ENCODE measurements around the gene PRDM5. TPM values are rescaled to one million over a fixed set of nuclear protein-coding genes. Genes with fewer than 3 reads are reported as not detected.

Gene PRDM5
- polyA plus RNA-seq, 1 donor from 2014 or later = 1.6 TPM

- H3K9ac ChIP-seq (ENCODE audit: low read length) = no peak overlapping the region
- no peaks in the 10 kb centered on the region for H4K20me1 ChIP-seq (ENCODE audit: insufficient read depth)
- H3K36me3 ChIP-seq (ENCODE audit: insufficient read depth, low read length) = no peaks in the 10 kb centered on the region
- no peak overlapping the region for H3K4me2 ChIP-seq (ENCODE audit: low read length)
- H3F3A ChIP-seq (ENCODE audit: insufficient read depth, low read length, poor library complexity, severe bottlenecking) = no peaks in the 10 kb centered on the region
- no peak for TF ChIP-seq EP300 (conservative IDR thresholded peaks at IDR 0.05; ENCODE audit: poor library complexity, severe bottlenecking)
- no peak for TF ChIP-seq POLR2AphosphoS5 (IDR thresholded peaks at IDR 0.05)
- TF ChIP-seq TAF1 (IDR thresholded peaks at IDR 0.05; ENCODE audit: low read depth) = no peak
- no peak for TF ChIP-seq EZH2 (IDR thresholded peaks at IDR 0.05; ENCODE audit: borderline replicate concordance, insufficient read depth, low read length, poor library complexity, severe bottlenecking)
- TF ChIP-seq CTCF (IDR thresholded peaks at IDR 0.05; ENCODE audit: poor library complexity, severe bottlenecking) = no peak
- TF ChIP-seq MXI1 (conservative IDR thresholded peaks at IDR 0.05; ENCODE audit: poor library complexity, severe bottlenecking) = no peak
- TF ChIP-seq REST (IDR thresholded peaks at IDR 0.05; ENCODE audit: borderline replicate concordance) = no peak
- no peak for TF ChIP-seq RAD21 (conservative IDR thresholded peaks at IDR 0.05)
- no peak for TF ChIP-seq SMC3 (conservative IDR thresholded peaks at IDR 0.05; ENCODE audit: poor library complexity)
- no peaks in the 10 kb centered on the region for H3K9me2 ChIP-seq (ENCODE audit: insufficient read depth, low read length)
- no peak overlapping the region for H3K27ac ChIP-seq (ENCODE audit: low read length)
- no peaks in the 10 kb centered on the region for H3K27me3 ChIP-seq (ENCODE audit: insufficient read depth, low read depth, low read length)
- no peak overlapping the region for H3K4me3 ChIP-seq (ENCODE audit: low read length)
- H3K79me2 ChIP-seq (replicated peaks; ENCODE audit: insufficient read depth, low read length) = no peaks in the 10 kb centered on the region
- H3K9me3 ChIP-seq (ENCODE audit: low read length) = no peaks in the 10 kb centered on the region
- H2AFZ ChIP-seq (ENCODE audit: low read depth, low read length) = no peak overlapping the region
Observed at GRCh38 chr4:120861852-120862251, 60.7 kb downstream of the PRDM5 start.

DNA sequence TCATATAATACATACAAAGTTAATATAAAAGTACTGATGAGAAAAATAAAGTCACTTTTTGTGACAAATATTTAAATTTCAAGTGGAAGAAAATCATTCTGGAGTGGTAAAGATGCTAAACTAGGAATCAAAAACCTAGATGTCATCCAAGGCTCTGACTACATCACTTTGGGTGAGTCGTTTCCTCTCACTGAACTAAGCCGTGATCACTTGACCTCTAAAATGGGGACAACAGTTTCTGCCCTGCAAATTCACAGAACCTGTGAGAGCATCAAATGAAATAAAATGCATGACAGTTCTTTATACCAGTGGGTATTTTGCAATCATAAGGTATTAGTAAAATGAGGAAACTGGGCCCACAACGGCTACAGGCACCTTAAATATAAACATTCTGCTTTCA, 63.8 kb downstream of the PRDM5 start:
- H3K9me2 ChIP-seq (ENCODE audit: insufficient read depth, low read length) = no peaks in the 10 kb centered on the region
- H3K79me2 ChIP-seq (replicated peaks; ENCODE audit: insufficient read depth, low read length) = no peaks in the 10 kb centered on the region
- no peak overlapping the region for H3K4me3 ChIP-seq (ENCODE audit: low read length)
- no peaks in the 10 kb centered on the region for H3F3A ChIP-seq (ENCODE audit: insufficient read depth, low read length, poor library complexity, severe bottlenecking)
- no peaks in the 10 kb centered on the region for H3K9me3 ChIP-seq (ENCODE audit: low read length)
- no peak overlapping the region for H3K27ac ChIP-seq (ENCODE audit: low read length)
- no peaks in the 10 kb centered on the region for H3K36me3 ChIP-seq (ENCODE audit: insufficient read depth, low read length)
- H3K9ac ChIP-seq (ENCODE audit: low read length) = no peak overlapping the region
- H3K4me2 ChIP-seq (ENCODE audit: low read length) = no peak overlapping the region
- no peak overlapping the region for H2AFZ ChIP-seq (ENCODE audit: low read depth, low read length)
- no peaks in the 10 kb centered on the region for H4K20me1 ChIP-seq (ENCODE audit: insufficient read depth)
- TF ChIP-seq SMC3 (conservative IDR thresholded peaks at IDR 0.05; ENCODE audit: poor library complexity) (no peak), MXI1 (conservative IDR thresholded peaks at IDR 0.05; ENCODE audit: poor library complexity, severe bottlenecking) (no peak), EP300 (conservative IDR thresholded peaks at IDR 0.05; ENCODE audit: poor library complexity, severe bottlenecking) (no peak), REST (IDR thresholded peaks at IDR 0.05; ENCODE audit: borderline replicate concordance) (no peak), POLR2AphosphoS5 (IDR thresholded peaks at IDR 0.05) (no peak), EZH2 (IDR thresholded peaks at IDR 0.05; ENCODE audit: borderline replicate concordance, insufficient read depth, low read length, poor library complexity, severe bottlenecking) (no peak), TAF1 (IDR thresholded peaks at IDR 0.05; ENCODE audit: low read depth) (no peak), CTCF (IDR thresholded peaks at IDR 0.05; ENCODE audit: poor library complexity, severe bottlenecking) (no peak), RAD21 (conservative IDR thresholded peaks at IDR 0.05) (no peak)
- no peaks in the 10 kb centered on the region for H3K27me3 ChIP-seq (ENCODE audit: insufficient read depth, low read depth, low read length)
